Erythroblast (primary cell): ENCODE measurements around the gene KIF20A.
"Not testable (repeated sequence)": the region's sequence is repeated elsewhere in the genome, so short reads cannot be mapped to it uniquely, and the experiment has no call there.

ENCODE experiments used
- DNase-seq, 2 experiments: peaks; one replicate each; lab custom pipeline; 2025; lab: John Stamatoyannopoulos, UW
- GATA1 ChIP-seq: IDR thresholded peaks from 2 replicates; pipeline ENCODE4 v1.6.1; 2011; ENCODE audit warnings: low read depth, mild to moderate bottlenecking, control low read depth, low read length, moderate library complexity
- POLR2A ChIP-seq: IDR thresholded peaks from 2 replicates; pipeline ENCODE4 v1.6.1; 2011; ENCODE audit warnings: mild to moderate bottlenecking, low read length

Gene KIF20A

DNA sequence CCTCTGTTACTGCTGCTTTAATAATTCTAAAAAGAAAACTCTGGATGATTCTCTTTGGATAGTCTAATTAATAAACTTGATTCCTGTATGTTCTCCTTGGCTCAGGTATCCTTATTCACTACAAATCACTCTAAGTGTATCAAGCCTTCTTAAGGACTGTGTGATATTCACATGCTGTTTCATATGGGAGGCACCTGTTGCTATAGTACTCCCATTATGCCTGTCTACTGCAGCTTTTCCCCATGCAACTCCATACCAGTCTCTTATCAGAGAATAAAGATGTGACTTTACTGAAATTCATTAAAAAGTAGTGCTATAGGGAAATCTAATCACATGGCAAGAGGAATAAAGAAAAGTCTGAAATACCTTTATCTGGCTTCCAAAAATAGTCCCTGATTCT, 15.2 kb upstream of the KIF20A start:
- no peak for TF ChIP-seq POLR2A
- no peak for TF ChIP-seq GATA1
- no peak for DNase-seq

DNA sequence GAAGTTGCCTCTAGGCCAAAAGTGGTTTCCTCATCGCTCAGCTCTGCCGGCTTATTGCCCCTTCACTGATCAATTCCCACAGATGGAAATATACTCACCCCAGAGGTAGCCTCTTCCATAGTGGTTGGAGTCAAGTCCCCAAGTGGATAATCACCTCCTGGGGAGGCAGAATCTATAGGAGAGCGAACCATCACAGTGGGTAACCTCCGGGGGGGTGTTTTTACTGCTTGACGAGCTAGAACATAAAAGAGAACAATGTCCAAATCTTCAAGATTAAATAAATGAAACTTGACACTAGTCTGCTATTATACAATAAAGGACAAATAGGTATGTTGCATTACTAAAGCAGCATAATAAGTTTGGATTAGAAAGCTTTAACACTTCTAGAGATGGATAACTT, 9.8 kb upstream of the KIF20A start:
- no peak for TF ChIP-seq POLR2A

GRCh38 chr5:138170299-138170698, 8.6 kb upstream of the KIF20A start:
- TF ChIP-seq POLR2A (no peak), GATA1 (no peak)
- DNase-seq = no peak

More for the DNA sequence above, 9.8 kb upstream of the KIF20A start:
- DNase-seq = no peak

DNA sequence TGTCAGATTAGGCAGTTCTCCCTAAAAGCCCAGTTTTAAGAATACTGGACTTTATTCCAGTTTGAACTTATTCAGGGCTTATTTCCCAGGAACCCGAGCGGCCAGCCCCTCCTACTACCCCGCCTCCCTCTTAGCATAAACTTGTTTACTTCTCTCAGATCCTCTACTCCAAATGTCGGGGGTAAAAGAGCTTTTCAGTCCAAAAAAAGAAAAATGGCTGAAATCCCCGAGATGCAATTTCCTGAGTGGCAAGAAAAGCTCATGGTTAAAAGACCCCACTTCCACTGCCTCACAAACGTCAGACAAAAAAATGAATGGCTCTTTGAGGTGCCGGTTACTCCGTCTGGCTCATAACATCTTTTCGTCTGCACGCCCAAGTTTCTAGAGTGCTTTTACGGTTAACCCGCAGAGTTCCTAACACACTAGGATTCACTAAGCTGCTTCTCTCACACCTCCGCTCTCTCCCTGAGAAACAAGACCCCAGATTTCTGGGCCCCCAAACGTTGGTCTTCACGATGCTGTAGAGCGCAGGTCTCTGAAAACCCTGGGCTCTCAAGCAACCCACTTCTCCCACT, 884 bp upstream of the KIF20A start:
- TF ChIP-seq POLR2A = no peak
- no peak for TF ChIP-seq GATA1
- DNase-seq = peak; percentile 66 to 75

DNA sequence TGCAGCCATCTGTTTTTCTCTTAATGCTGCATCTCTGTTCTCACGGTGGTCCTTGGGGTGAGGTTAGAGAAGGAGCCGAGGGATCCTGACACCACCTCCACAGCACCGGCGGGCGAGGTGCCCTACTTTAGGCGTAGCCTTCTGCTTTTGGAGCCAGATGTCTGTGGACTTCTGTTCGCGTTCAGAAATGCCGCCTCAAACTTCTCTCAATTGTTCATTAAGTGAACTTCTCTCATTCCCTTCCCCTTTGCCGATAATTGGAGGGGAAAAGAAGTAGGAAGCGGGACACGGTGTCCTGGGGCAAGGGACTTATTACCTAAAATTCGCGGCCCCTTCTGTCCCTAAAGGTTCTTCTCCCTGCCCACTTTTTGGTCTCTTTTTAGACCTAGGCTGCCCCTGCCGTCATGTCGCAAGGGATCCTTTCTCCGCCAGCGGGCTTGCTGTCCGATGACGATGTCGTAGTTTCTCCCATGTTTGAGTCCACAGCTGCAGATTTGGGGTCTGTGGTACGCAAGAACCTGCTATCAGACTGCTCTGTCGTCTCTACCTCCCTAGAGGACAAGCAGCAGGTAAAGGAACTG, 455 bp downstream of the KIF20A start:
- TF ChIP-seq POLR2A (no peak), GATA1 (no peak)
- DNase-seq = peak; percentile 71 to 72

DNA sequence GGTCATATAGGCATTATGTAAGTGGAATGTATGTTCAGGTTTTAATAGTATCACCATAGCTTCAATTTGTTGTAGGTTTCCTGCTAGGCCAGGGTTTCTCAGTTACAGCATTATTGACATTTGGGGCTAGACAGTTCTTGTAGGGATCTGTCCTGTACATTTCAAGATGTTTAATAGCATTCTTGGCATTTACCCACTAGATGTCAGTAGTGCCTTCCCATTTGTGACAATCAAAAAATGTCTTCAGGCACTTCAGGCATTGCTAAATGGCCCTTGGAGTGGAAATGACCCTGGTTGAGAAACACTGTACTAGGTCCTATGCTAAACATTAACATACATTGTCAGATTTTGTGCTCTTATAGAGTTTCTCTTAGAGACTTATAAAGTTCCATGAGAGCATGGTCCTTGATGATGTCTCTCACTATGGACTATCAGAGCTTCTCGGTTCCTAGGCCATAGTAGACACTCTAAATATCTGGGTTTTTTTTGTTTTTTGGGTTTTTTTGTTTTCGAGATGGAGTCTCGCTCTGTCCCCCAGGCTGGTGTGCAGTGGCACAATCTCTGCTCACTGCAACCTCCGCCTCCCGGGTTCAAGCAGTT, 1.4 kb downstream of the KIF20A start:
- DNase-seq = peak; percentile 84
- TF ChIP-seq GATA1 = no peak
- TF ChIP-seq POLR2A = no peak

DNA sequence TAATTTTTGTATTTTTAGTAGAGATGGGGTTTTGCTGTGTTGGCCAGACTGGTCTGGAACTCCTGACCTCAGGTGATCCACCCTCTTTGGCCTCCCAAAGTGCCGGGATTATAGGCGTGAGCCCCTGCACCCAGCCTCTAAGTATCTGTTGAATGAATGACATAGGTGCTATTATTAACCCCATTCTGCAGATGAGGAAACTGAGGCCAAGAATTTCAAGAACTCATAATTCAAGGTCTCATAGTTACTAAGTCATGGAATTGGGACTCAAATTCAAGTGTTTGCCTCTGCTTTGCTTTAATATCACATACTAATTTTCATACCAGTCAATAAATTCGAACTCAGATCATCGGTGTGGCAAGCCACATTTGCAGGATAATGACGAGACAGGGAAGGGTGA, 1.9 kb downstream of the KIF20A start:
- DNase-seq = no peak
- TF ChIP-seq GATA1 = no peak
- TF ChIP-seq POLR2A = no peak

- TF ChIP-seq GATA1 = no peak
- TF ChIP-seq POLR2A = no peak
- no peak for DNase-seq
These were observed 3.9 kb downstream of the KIF20A start for GRCh38 chr5:138182808-138183207.

- no peak for DNase-seq
- TF ChIP-seq POLR2A = no peak
- TF ChIP-seq GATA1 = no peak
These were observed 7.1 kb downstream of the KIF20A start for GRCh38 chr5:138186002-138186447.

DNA sequence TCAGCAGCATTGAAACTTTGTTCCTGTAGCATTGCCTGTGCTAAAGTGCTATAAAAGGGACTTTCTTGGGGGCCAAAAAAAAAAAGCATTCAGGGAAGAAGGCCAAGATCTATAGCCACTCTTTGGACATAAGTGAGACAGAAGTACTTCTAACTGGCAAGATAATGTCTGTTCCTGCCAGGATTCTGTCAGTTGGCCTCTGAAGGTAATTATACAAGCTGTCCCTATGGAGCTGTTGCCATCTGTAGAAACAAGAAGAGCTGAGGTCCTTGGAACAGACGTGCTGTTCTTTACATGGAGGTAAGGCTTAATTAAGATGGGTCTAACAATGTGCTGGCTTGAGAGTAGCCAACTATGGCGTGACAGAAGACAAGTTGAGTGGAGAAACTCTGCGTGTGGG, 9.7 kb downstream of the KIF20A start:
- no peak for TF ChIP-seq GATA1
- peak; percentile 21 for TF ChIP-seq POLR2A
- no peak for DNase-seq

DNA sequence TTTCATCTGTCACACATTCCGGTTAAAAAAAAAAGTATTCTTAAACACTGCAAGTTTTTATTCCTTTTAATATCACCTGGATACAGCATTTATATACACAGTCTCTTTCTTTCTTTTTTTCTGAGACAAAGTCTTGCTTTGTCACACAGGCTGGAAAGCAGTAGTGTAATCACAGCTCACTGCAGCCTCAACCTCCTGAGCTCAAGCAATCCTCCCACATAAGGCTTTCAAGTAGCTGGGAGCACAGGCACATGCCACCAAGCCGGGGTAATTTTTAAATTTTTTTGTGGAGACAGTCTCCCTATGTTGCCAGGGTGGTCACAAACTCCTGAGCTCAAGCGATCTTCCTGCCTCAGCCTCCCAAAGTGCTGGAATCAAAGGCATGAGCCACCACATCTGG, 13.9 kb downstream of the KIF20A start:
- TF ChIP-seq GATA1 = no peak
- TF ChIP-seq POLR2A = no peak

DNA sequence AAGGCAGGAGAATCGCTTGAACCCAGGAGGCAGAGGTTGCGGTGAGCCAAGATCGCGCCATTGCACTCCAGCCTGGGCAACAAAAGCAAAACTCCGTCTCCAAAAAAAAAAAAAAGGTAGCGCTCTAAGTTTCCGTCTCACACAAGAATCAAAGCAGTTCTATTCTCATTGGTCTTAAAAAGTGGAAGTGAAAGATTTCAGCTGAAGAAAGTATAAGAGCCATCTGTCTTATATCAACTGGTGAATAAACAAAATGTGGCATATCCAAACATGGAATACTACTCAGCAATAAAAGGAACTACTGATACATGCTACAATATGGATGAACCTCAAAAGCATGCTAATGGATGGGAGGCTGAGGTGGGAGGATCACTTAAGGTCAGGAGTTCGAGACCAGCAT, 14.9 kb downstream of the KIF20A start:
- DNase-seq = not testable (repeated sequence)

More for the DNA sequence above, 13.9 kb downstream of the KIF20A start:
- DNase-seq = no peak

GRCh38 chr5:138210985-138211384, 32.1 kb downstream of the KIF20A start:
- TF ChIP-seq GATA1 = no peak
- no peak for TF ChIP-seq POLR2A
- DNase-seq = no peak

GRCh38 chr5:138212828-138213160, 33.9 kb downstream of the KIF20A start:
- no peak for TF ChIP-seq POLR2A
- no peak for TF ChIP-seq GATA1
- peak; percentile 74 to 82 for DNase-seq
